ENCODE measurements around the gene HSD17B1. TPM values are rescaled to one million over a fixed set of nuclear protein-coding genes. Genes with fewer than 3 reads are reported as not detected.

The HSD17B1 gene
- total and polyA plus RNA-seq, 2 of the 13 experiments (the other 11 are each of a cell fraction or from before 2014, with no cell fraction given), result 0.54 to 0.93 TPM

DNA sequence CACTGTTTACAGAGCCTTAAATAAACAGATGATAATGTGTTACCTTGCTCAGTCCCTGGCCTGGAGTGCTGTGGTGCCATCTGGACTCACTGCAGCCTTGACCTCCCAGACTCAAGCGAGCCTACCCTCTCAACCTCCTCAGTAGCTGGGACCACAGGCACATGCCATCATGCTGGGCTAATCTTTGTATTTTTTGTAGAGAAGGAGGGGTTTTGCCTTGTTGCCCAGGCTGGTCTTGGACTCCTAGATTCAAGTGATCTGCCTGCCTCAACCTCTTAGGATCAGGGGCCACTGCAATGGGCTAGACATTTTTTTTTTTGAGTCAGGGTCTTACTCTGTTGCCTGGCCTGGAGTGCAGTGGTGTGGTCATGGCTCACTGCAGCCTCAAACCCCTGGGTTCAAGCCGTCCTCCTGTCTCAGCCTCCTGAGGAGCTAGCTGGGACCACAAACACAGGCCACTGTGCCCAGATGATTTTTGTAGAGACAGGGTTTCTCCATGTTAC is 21.7 kb upstream of the HSD17B1 start (continued):
- TF ChIP-seq, protein P1, sequence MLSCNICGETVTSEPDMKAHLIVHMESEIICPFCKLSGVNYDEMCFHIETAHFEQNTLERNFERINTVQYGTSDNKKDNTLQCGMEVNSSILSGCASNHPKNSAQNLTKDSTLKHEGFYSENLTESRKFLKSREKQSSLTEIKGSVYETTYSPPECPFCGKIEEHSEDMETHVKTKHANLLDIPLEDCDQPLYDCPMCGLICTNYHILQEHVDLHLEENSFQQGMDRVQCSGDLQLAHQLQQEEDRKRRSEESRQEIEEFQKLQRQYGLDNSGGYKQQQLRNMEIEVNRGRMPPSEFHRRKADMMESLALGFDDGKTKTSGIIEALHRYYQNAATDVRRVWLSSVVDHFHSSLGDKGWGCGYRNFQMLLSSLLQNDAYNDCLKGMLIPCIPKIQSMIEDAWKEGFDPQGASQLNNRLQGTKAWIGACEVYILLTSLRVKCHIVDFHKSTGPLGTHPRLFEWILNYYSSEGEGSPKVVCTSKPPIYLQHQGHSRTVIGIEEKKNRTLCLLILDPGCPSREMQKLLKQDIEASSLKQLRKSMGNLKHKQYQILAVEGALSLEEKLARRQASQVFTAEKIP (CRISPR knock-in tag; IDR thresholded peaks at IDR 0.05; ENCODE audit: borderline replicate concordance), result no peak
- TF ChIP-seq TGIF2 (CRISPR knock-in tag; IDR thresholded peaks at IDR 0.05) (peak; percentile 58), ELF4 (CRISPR knock-in tag; IDR thresholded peaks at IDR 0.05; ENCODE audit: borderline replicate concordance) (no peak), RAD21 (CRISPR knock-in tag; IDR thresholded peaks at IDR 0.05) (no peak), YEATS4 (CRISPR knock-in tag; IDR thresholded peaks at IDR 0.05; ENCODE audit: borderline replicate concordance) (no peak; the same call in none of the 2 replicates), PBX2 (CRISPR knock-in tag; IDR thresholded peaks at IDR 0.05) (no peak), FOXK2 (IDR thresholded peaks at IDR 0.05) (peak; percentile 78), SRF (IDR thresholded peaks at IDR 0.05; ENCODE audit: low read depth, low read length) (no peak), ZNF577 (CRISPR knock-in tag; IDR thresholded peaks at IDR 0.05; ENCODE audit: borderline replicate concordance, low read depth) (no peak), ZHX2 (IDR thresholded peaks at IDR 0.05; ENCODE audit: low read depth) (0 out of 2 replicates have a peak, but pooled peaks have one; percentile 39), ZHX2 (CRISPR knock-in tag; IDR thresholded peaks at IDR 0.05; ENCODE audit: borderline replicate concordance) (no peak), ISL2 (CRISPR knock-in tag; IDR thresholded peaks at IDR 0.05) (peak; percentile 88; the same call in 1 of the 2 replicates), ZBTB38 (CRISPR knock-in tag; IDR thresholded peaks at IDR 0.05) (peak; percentile 64), ZNF33A (CRISPR knock-in tag; IDR thresholded peaks at IDR 0.05; ENCODE audit: borderline replicate concordance) (no peak), MAFF (IDR thresholded peaks at IDR 0.05; ENCODE audit: low read depth, low read length) (no peak)
- TF ChIP-seq, protein P2, sequence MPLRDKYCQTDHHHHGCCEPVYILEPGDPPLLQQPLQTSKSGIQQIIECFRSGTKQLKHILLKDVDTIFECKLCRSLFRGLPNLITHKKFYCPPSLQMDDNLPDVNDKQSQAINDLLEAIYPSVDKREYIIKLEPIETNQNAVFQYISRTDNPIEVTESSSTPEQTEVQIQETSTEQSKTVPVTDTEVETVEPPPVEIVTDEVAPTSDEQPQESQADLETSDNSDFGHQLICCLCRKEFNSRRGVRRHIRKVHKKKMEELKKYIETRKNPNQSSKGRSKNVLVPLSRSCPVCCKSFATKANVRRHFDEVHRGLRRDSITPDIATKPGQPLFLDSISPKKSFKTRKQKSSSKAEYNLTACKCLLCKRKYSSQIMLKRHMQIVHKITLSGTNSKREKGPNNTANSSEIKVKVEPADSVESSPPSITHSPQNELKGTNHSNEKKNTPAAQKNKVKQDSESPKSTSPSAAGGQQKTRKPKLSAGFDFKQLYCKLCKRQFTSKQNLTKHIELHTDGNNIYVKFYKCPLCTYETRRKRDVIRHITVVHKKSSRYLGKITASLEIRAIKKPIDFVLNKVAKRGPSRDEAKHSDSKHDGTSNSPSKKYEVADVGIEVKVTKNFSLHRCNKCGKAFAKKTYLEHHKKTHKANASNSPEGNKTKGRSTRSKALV (CRISPR knock-in tag; IDR thresholded peaks at IDR 0.05), result peak; percentile 13
- TF ChIP-seq, protein P3, sequence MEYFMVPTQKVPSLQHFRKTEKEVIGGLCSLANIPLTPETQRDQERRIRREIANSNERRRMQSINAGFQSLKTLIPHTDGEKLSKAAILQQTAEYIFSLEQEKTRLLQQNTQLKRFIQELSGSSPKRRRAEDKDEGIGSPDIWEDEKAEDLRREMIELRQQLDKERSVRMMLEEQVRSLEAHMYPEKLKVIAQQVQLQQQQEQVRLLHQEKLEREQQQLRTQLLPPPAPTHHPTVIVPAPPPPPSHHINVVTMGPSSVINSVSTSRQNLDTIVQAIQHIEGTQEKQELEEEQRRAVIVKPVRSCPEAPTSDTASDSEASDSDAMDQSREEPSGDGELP (IDR thresholded peaks at IDR 0.05; ENCODE audit: borderline replicate concordance, low read depth), result peak; percentile 78; the same call in 1 of the 2 replicates
